GM12892 (cell line): ENCODE data around the gene BCL11B.

Experiments used
- DNase-seq: peaks from one replicate; pipeline ENCODE4 v3.0.0; 2011; ENCODE audit not compliant: insufficient read length
- FAIRE-seq: peaks from 2 replicates; lab custom pipeline; 2011; peaks lifted over from hg19 to GRCh38; lab: Jason Lieb, UNC
- POLR2A ChIP-seq: IDR thresholded peaks from 2 replicates; pipeline ENCODE4 v1.6.1; 2011; ENCODE audit warnings: low read depth, low read length, control low read depth
- POLR2AphosphoS5 ChIP-seq: IDR thresholded peaks from 2 replicates; pipeline ENCODE4 v1.6.1; 2011; ENCODE audit warnings: low read depth, low read length, control low read depth
- TAF1 ChIP-seq: IDR thresholded peaks from 2 replicates; pipeline ENCODE4 v1.6.1; 2011; ENCODE audit warnings: low read depth, mild to moderate bottlenecking, control low read depth, low read length, borderline replicate concordance

BCL11B gene

DNA sequence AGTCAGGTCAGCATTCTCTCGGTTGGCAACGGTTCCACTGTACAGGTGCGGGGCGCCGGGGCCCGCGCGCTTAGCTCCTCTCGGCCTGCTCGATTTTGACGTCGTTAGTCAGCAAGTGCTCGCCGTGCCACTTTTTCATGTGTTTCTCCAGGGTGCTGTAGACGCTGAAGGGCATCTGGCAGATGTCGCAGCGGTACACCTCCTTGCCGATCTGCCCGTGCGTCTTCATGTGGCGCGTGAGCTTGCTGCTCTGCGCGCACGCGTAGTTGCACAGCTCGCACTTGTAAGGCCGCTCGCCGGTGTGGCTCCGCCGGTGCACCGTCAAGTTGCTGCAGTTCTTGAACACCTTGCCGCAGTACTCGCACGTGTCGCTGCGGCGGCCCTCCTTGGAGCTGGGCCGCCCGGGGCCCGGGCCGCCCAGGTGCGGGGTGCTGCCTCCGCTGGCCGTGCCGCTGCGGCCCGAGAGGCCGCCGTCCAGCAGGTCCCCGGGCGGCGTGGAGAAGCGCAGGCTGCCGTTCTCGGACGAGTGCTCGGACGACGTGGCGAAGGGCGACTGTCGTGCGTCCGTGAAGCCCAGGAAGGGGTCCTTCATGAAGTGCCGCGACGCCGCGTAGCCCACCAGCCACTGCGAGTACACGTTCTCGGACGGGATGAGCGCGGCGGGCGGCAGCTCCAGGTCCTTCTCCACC, 97.8 kb downstream of the BCL11B start:
- FAIRE-seq (no peak), DNase-seq (no peak)
- no peak for TF ChIP-seq POLR2AphosphoS5
- no peak for TF ChIP-seq TAF1
- TF ChIP-seq POLR2A, result no peak

DNA sequence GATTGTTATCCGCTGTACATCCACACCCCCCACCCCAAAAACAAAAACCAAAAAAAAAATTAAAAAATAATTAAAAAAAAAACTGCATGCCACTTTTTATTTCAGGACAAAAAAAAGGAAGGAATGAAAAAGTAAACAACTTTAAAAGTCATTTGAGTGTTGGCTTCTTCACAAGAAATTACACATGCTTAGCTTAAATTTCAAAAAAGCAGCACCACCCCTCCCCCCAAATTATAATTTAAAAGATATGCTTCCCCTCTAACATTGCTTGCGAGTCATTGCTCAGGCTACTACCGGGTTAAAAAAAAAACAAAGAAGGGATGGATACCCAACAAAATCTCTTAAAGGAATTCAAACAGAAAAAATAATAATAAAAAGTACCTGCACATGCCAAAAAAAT, 98.5 kb downstream of the BCL11B start:
- TF ChIP-seq TAF1, result no peak
- TF ChIP-seq POLR2AphosphoS5, result no peak
- no peak for TF ChIP-seq POLR2A
- no peak for FAIRE-seq

DNA sequence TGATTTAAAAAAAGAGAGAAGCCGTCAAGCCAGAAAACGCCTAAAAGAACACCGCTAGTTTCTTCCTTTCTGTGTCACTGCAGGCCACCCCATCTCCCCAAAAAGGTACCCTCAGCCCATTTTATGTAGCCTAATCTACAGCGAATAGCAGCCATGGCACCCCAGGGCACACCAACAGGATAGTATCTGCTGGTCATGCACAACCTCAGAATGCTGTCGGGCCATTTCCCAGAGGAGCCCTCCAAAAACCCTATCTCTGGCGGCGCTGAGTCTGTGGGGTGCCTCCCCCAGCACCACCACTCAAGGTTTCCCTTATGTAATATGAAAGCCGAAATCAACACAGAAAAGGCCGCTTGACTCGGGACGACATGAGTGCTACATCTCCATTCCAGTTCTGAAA, 98.9 kb downstream of the BCL11B start:
- FAIRE-seq (no peak), DNase-seq (no peak)
- TF ChIP-seq POLR2AphosphoS5 (no peak), POLR2A (no peak), TAF1 (no peak)

More for the DNA sequence above, 98.5 kb downstream of the BCL11B start:
- no peak for DNase-seq

DNA sequence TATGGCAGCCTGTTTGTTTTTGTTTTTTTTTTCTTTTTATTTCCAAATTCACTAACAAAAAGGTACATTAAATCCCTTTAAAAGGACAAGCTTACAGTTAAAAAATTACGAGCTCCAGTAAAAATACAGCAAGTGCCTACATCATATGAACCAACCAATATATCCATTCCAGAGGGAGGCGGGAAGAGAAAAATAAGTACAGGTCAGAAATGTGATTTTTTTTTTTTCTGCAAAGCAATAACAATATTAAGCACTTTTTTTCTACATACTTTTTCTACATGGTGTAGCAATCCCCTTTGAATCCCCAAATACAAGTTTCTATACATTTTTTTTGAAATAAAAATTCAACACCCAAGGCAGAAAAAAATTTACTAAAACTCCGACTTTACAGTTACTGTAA, 100.6 kb downstream of the BCL11B start:
- no peak for TF ChIP-seq TAF1
- FAIRE-seq, result no peak
- no peak for DNase-seq

DNA sequence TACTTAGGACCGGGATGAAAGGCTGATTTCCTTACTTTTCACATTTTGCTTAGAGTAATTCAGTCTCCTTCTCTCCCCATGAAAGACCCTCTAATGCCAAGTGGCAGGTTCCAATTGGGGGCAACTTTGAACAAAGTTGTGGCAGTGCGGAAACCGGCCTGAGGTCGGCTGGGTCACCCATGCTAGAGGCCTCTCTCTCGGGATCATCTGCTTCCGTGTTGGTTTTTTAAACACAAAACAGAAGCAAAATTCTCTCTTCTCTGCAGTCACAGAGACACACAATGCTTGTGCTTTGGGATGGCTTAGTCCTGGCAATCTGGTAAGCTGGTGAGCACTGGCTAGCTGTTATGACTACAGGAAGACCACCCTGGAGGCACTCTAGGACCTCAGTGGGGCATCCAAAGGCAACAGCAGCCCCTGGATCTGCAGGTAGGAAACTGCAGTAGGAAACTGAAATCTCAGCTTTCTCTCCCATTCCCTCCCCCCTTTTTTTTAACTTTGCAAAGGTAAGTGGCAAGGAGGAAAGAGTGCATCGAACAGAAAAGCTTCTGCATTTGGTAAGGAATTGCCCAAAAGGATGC, 102.1 kb downstream of the BCL11B start:
- DNase-seq (no peak), FAIRE-seq (no peak)
- TF ChIP-seq POLR2AphosphoS5 (no peak), POLR2A (no peak), TAF1 (no peak)

DNA sequence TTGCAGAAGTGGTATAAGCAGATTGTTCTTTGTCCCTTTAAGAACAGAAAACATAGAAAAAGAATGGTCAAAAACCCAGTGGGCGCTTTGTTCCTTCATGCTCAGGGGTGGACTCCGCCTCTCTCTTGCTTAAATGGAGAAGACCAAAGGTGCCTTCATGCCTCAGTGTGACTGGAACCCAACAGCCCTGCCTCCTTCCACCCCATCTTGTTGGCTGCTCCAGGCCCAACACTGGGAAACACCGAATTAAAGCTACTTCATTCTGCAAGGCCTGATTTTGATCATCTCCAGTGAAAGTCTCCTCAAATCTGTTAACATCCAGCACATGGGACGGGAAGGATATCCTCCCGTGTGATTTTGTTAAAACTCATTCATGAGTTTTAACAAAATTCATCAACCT, 103.7 kb downstream of the BCL11B start:
- FAIRE-seq, result no peak
- no peak for DNase-seq

DNA sequence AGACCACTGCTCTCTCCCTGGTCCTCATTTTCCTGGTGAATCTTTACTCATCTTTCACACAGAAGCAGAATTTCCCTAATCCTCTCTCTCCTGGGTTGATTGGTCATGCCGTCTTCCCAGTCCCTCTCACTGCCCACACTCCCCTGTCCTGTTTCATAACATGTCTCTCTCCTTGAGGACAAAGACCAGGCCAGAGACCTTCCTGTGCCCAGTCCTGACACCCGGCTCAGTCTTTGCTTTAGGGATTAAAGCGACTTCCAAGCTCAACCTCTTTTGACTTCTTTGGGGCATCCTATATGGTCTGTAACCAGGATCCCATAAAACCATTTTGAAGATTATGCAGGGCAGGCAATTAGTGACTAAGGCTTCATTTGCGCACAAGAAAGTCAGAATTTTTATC, 105.5 kb downstream of the BCL11B start:
- TF ChIP-seq TAF1 (no peak), POLR2A (no peak), POLR2AphosphoS5 (no peak)
- no peak for FAIRE-seq
- DNase-seq, result no peak

More for the DNA sequence above, 103.7 kb downstream of the BCL11B start:
- TF ChIP-seq POLR2A, result no peak
- TF ChIP-seq POLR2AphosphoS5, result no peak
- no peak for TF ChIP-seq TAF1

DNA sequence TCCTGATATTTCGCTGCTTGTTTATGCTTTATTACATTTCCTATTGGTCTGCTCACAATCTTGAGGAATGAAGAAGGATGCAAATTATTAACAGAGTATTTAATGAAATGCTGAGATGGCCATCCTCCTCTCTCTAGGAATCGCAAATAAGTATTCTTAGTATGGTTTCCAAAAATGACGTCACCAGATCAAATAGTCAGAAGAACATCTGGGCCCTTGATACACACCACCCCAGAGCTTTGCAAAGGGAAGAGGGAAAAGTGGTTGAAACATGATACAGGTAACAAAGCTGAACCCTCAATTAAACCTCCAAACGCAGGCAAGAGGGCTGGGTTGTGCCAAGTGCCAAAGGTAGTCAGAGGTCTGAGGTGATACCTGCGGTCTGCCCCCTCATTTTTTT, 107.3 kb downstream of the BCL11B start:
- FAIRE-seq (no peak), DNase-seq (no peak)
- TF ChIP-seq POLR2AphosphoS5 (no peak), TAF1 (no peak), POLR2A (no peak)

DNA sequence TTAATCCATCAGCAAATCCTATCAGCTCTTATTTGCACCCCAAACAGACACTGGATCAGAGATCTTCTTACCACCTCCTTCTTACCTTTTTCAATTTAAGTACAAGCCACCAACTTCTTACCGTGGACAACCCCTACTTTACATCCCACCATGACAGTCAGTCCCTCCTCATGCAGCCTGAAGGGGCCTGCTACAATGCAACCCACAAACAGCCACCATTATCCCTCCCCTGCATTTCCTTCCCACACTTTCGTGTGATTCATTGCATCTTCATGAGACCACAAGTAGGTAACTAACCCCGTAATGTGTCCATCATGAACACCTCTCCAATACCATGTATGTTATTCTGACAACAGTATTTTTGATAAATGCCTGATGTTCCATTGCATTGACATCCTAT, 108.6 kb downstream of the BCL11B start:
- no peak for FAIRE-seq
- TF ChIP-seq TAF1, result no peak
- DNase-seq, result no peak

DNA sequence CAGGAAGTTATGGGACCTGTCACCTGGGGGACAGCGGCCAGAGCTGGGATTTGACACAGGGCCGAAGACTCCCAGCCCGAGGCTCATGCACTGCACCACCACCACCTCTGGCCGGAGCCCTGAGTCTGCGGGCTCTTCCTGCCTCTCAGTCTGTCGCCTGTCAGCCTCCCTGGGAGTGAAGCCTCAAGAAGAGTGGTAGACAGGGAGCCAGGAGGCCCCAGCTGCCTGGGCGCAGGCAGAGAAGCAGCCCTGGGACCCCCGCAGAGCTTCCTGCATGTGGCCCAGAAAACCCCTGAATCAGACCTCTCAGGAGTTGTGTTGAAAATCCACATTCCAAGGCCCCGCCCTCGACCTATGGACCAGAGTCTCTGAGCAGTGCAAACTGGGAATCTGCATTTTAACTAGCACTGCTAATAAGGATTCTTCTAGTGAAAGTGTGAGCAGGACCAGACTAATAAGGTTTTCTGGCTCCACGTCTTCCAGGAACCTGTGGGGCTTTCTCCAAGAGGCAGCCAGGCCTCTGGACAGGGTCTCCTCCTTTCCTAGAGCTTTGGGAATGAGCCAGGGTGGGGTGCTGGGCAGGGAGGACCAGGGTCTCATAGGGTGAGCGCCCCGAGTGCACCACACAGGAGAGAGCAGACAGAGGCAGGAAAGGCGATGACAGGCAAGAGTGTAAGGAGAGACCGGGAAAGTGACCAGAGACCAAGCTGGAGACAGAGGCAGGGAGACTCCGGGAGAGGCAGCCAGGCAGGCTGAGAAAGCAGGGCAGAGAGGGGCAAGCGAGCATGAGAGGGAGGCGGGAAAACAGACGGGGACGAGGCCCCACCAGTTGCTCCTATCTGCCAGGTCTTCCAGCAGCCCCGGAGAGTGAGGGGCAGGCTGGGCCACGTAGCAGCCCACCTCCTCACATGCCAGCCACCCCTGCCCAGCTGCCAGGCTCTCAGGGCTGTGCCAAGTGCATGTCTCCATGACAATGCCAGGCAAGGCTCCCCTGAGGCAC, 112.4 kb downstream of the BCL11B start:
- no peak for TF ChIP-seq POLR2A
- no peak for TF ChIP-seq POLR2AphosphoS5
- no peak for TF ChIP-seq TAF1
- no peak for DNase-seq
- FAIRE-seq, result no peak

DNA sequence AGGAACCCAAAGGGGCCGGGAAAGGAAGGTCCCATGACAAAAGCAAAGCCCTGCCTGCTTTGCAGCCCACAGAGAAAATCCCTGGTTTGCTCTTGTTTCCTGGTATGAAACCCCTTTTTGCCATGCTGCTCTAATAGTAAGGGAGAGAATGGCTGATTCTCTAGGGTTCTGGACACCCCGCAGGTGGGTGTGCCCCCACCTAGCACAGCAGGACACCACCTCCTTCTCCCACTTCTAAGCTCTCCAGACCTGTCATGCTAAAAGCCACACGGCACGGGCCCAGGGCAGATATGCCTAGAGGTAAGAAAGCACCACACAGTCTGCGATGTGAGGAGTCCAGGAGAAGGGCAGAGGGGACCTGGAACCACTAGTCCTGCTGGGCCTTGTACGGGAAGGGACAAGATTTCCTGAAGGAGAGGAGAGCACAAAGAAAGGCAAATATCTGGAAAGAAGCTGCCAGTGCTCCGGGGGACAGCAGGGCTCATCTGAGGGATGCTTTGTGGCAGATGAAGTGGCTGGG, 113.3 kb downstream of the BCL11B start:
- no peak for DNase-seq
- TF ChIP-seq POLR2A (no peak), TAF1 (no peak), POLR2AphosphoS5 (no peak)
- no peak for FAIRE-seq

DNA sequence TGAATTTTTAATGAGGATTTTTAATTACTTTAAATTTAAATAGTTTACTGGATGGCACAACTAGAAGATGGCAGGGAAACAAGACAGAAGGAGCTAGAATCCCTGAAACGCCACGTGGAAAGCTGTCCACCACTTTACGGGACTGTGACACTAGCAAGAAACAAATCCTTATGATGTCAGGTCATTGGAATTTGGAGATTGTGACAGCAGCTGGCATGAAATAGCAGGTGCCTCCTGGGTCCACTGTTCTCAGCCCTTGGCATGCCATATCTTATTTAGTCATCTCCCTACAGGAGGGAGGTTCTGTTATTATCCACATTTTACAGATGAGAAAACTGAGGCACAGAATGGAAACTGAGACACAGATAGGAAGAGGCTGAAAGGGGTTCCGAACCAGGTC, 113.8 kb downstream of the BCL11B start:
- TF ChIP-seq POLR2AphosphoS5 (no peak), TAF1 (no peak), POLR2A (no peak)
- FAIRE-seq (no peak), DNase-seq (no peak)

DNA sequence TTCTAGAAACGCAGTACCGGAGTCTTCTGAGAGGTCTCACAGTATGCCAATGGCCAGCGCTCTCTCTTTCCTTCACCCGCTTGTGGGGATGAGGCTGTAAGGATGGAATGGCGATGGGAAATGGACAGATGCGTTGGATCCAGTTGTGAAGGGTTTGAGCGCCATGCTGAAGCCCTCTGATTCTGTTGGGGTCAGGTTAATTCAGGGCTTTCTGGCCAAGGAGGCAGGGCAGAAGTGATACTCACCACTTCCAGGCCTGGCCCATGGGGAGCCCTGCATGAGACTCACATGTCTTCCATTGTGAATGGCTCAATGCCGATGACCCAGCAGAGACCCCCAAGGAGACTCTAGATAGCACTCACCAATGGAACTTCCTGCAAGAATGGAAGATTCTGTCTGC, 114.3 kb downstream of the BCL11B start:
- FAIRE-seq (no peak), DNase-seq (no peak)
- TF ChIP-seq POLR2A (no peak), TAF1 (no peak), POLR2AphosphoS5 (no peak)
